SK-N-SH treated with all-trans-retinoic acid at 6 μM for 48 hours (cell line): ENCODE measurements around the gene ULBP1.
"Not testable (repeated sequence)": the region's sequence is repeated elsewhere in the genome, so short reads cannot be mapped to it uniquely, and the experiment has no call there.

Source experiments
- ATAC-seq: fragments of 200-7000 bp; cut with Tn5 transposase; 3 replicates; pipeline ENCODE4 v1.9.1; 2020; ENCODE audit warnings: mild to moderate bottlenecking, moderate library complexity
- ARNTL ChIP-seq: fragments of 450-650 bp; formaldehyde crosslinking; IDR thresholded peaks from 2 replicates; pipeline ENCODE4 v1.5.0; 2020; ENCODE audit warnings: low read depth, mild to moderate bottlenecking, moderate library complexity, borderline replicate concordance
- CREB5 ChIP-seq: fragments of 250-450 bp; sonication (Bioruptor Pico); IDR thresholded peaks from 2 replicates; pipeline ENCODE4 v1.5.1; 2020; ENCODE audit warnings: low read depth, mild to moderate bottlenecking, moderate library complexity
- CSDC2 ChIP-seq: fragments of 250-450 bp; sonication (Bioruptor Pico); IDR thresholded peaks from 2 replicates; pipeline ENCODE4 v1.5.0; 2020; ENCODE audit warnings: mild to moderate bottlenecking, moderate library complexity
- GLIS3 ChIP-seq: fragments of 250-450 bp; sonication (Bioruptor Pico); IDR thresholded peaks from 2 replicates; pipeline ENCODE4 v1.5.0; 2020; ENCODE audit warnings: mild to moderate bottlenecking, moderate library complexity
- ISL1 ChIP-seq: fragments of 250-450 bp; sonication (Bioruptor Pico); IDR thresholded peaks from 2 replicates; pipeline ENCODE4 v2.1.2; 2022; ENCODE audit warnings: mild to moderate bottlenecking, moderate library complexity
- OSR1 ChIP-seq: fragments of 250-450 bp; sonication (Bioruptor Pico); IDR thresholded peaks from 2 replicates; pipeline ENCODE4 v1.8.0; 2022; ENCODE audit warnings: moderate library complexity, mild to moderate bottlenecking, inconsistent platforms
- PATZ1 ChIP-seq: fragments of 250-450 bp; sonication (Bioruptor Pico); IDR thresholded peaks from 2 replicates; pipeline ENCODE4 v1.8.0; 2020; ENCODE audit warnings: mild to moderate bottlenecking, moderate library complexity, borderline replicate concordance
- PPARA ChIP-seq: fragments of 250-450 bp; sonication (Bioruptor Pico); IDR thresholded peaks from 2 replicates; pipeline ENCODE4 v1.5.0; 2020; ENCODE audit warnings: mild to moderate bottlenecking, borderline replicate concordance
- RARB ChIP-seq: fragments of 250-450 bp; sonication (Bioruptor Pico); IDR thresholded peaks from 2 replicates; pipeline ENCODE4 v1.8.0; 2021; ENCODE audit warnings: mild to moderate bottlenecking, moderate library complexity
- SNAI2 ChIP-seq: fragments of 250-450 bp; sonication (Bioruptor Pico); IDR thresholded peaks from 2 replicates; pipeline ENCODE4 v1.5.0; 2020; ENCODE audit warnings: mild to moderate bottlenecking, moderate library complexity
- TCF4 ChIP-seq: fragments of 250-450 bp; sonication (Bioruptor Pico); IDR thresholded peaks from 2 replicates; pipeline ENCODE4 v1.8.0; 2021; ENCODE audit warnings: mild to moderate bottlenecking, moderate library complexity, borderline replicate concordance
- TOX ChIP-seq: fragments of 250-450 bp; sonication (Bioruptor Pico); IDR thresholded peaks from 2 replicates; pipeline ENCODE4 v1.8.0; 2021; ENCODE audit warnings: mild to moderate bottlenecking, moderate library complexity, borderline replicate concordance
- TSHZ2 ChIP-seq: fragments of 250-450 bp; sonication (Bioruptor Pico); IDR thresholded peaks from 2 replicates; pipeline ENCODE4 v1.5.0; 2020; ENCODE audit warnings: mild to moderate bottlenecking, moderate library complexity
- ZC3H10 ChIP-seq: fragments of 250-450 bp; sonication (Bioruptor Pico); IDR thresholded peaks from 2 replicates; pipeline ENCODE4 v1.5.1; 2021; ENCODE audit warnings: mild to moderate bottlenecking, moderate library complexity
- ZFP3 ChIP-seq: fragments of 250-450 bp; sonication (Bioruptor Pico); IDR thresholded peaks from 2 replicates; pipeline ENCODE4 v1.5.0; 2020; ENCODE audit warnings: mild to moderate bottlenecking, moderate library complexity
- ZNF70 ChIP-seq: fragments of 450-650 bp; formaldehyde crosslinking; IDR thresholded peaks from 2 replicates; pipeline ENCODE4 v1.5.0; 2020; ENCODE audit warnings: mild to moderate bottlenecking, moderate library complexity
- ZNF8 ChIP-seq: fragments of 450-650 bp; formaldehyde crosslinking; IDR thresholded peaks from 2 replicates; pipeline ENCODE4 v1.5.0; 2020; ENCODE audit warnings: mild to moderate bottlenecking, moderate library complexity
- TF ChIP-seq, protein P1 (sequence below): fragments of 250-450 bp; sonication (Bioruptor Pico); IDR thresholded peaks from 2 replicates; pipeline ENCODE4 v1.5.1; 2021; ENCODE audit warnings: mild to moderate bottlenecking, moderate library complexity
- TF ChIP-seq, protein P2 (sequence below): fragments of 250-450 bp; sonication (Bioruptor Pico); IDR thresholded peaks from 2 replicates; pipeline ENCODE4 v1.8.0; 2021; ENCODE audit warnings: low read depth, mild to moderate bottlenecking, moderate library complexity, borderline replicate concordance

The ULBP1 gene

DNA sequence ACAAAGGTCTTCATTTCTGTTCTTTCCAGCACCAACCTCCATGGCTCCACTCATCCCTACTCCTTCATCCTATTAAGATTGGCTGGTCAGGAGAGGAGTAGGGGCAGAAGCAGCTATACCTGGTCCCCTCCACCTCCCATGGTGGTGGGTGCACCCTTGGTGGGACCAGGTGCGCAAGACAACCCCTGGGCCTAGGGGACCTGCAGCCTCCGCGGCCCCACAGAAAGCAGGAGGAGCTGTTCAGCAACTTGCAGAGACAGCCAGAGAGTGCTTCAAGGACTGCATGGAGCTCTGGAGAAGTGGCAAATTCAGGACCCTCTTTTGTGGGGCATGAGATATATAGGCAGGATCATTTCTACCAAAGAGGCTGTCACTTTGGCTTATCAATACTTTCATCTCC lies 12.1 kb upstream of the ULBP1 start:
- no peak for TF ChIP-seq CSDC2 (CRISPR knock-in tag)
- TF ChIP-seq, protein P1, sequence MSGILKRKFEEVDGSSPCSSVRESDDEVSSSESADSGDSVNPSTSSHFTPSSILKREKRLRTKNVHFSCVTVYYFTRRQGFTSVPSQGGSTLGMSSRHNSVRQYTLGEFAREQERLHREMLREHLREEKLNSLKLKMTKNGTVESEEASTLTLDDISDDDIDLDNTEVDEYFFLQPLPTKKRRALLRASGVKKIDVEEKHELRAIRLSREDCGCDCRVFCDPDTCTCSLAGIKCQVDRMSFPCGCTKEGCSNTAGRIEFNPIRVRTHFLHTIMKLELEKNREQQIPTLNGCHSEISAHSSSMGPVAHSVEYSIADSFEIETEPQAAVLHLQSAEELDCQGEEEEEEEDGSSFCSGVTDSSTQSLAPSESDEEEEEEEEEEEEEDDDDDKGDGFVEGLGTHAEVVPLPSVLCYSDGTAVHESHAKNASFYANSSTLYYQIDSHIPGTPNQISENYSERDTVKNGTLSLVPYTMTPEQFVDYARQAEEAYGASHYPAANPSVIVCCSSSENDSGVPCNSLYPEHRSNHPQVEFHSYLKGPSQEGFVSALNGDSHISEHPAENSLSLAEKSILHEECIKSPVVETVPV: no peak
- no peak for TF ChIP-seq TCF4 (CRISPR knock-in tag)
- no peak for TF ChIP-seq GLIS3
- TF ChIP-seq ZNF70 (CRISPR knock-in tag): no peak
- TF ChIP-seq ISL1 (CRISPR knock-in tag): no peak
- TF ChIP-seq ZNF8 (CRISPR knock-in tag): no peak
- TF ChIP-seq TSHZ2 (CRISPR knock-in tag): no peak
- no peak for TF ChIP-seq ZC3H10 (CRISPR knock-in tag)
- TF ChIP-seq SNAI2 (CRISPR knock-in tag): no peak
- TF ChIP-seq PPARA (CRISPR knock-in tag): no peak
- TF ChIP-seq PATZ1 (CRISPR knock-in tag): no peak
- no peak for TF ChIP-seq ZFP3 (CRISPR knock-in tag)
- TF ChIP-seq, protein P2, sequence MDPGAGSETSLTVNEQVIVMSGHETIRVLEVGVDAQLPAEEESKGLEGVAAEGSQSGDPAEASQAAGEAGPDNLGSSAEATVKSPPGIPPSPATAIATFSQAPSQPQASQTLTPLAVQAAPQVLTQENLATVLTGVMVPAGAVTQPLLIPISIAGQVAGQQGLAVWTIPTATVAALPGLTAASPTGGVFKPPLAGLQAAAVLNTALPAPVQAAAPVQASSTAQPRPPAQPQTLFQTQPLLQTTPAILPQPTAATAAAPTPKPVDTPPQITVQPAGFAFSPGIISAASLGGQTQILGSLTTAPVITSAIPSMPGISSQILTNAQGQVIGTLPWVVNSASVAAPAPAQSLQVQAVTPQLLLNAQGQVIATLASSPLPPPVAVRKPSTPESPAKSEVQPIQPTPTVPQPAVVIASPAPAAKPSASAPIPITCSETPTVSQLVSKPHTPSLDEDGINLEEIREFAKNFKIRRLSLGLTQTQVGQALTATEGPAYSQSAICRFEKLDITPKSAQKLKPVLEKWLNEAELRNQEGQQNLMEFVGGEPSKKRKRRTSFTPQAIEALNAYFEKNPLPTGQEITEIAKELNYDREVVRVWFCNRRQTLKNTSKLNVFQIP: no peak
- no peak for TF ChIP-seq ARNTL
- TF ChIP-seq CREB5 (CRISPR knock-in tag): no peak
- no peak for TF ChIP-seq TOX (CRISPR knock-in tag)
- TF ChIP-seq OSR1 (CRISPR knock-in tag): no peak
- no peak for TF ChIP-seq RARB (CRISPR knock-in tag)
- ATAC-seq: no peak

- not testable (repeated sequence) for ATAC-seq
Measured at GRCh38 chr6:149953390-149953789, 10.4 kb upstream of the ULBP1 start.

DNA sequence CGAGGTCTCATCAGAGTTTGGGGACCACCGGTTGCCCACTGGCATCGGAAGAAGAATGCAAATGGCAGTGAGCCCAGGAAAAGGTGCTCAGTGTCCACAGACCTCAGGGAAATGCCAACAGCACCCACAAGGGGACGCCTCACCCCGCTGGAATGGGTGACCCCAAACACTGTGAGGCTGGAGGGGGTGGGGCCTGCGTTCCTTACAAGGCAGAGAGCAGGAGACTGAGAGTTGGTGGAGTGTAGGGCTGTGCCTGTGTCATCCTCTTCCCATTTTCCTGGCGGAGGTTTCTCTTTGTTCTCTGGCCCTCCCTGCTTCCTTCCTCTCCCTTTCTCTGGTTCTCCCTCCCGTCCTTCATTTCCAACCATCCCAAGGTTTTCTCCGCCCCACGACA lies 9.8 kb upstream of the ULBP1 start:
- ATAC-seq: peak; percentile 82

DNA sequence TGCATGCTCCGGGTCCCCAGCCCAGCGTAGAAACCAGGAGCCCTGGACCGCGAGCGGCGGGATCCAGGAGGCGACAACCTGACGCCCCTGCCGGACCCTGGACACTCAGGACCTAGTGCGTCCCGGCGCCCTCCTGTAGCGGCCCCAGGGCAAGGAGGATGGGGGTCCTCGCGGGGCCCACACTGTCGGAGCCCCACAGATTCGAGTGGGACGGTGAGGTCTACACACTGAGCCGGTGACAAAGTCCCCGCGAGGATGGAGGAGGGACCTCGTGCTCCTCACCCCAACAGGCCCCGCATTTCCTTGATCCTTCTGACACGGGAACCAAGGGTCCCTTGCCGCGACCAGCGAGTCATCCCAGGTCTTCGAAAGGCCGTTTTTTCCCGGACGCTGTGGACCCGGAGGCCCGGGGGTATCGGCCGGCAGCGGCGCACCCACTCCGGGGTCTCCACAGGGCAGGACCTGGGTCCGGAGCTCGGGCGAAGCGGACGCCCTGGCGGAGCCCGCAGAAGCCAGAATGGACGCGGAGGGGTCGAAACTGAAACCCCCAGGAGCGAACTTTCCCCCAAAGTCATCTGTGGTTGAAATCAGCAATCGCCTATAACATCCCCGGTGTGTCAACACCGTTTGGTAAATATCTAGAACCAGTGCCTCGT lies 9.3 kb upstream of the ULBP1 start:
- peak; percentile 34 for ATAC-seq

GRCh38 chr6:149954984-149955653 lies 8.6 kb upstream of the ULBP1 start:
- not testable (repeated sequence) for ATAC-seq

DNA sequence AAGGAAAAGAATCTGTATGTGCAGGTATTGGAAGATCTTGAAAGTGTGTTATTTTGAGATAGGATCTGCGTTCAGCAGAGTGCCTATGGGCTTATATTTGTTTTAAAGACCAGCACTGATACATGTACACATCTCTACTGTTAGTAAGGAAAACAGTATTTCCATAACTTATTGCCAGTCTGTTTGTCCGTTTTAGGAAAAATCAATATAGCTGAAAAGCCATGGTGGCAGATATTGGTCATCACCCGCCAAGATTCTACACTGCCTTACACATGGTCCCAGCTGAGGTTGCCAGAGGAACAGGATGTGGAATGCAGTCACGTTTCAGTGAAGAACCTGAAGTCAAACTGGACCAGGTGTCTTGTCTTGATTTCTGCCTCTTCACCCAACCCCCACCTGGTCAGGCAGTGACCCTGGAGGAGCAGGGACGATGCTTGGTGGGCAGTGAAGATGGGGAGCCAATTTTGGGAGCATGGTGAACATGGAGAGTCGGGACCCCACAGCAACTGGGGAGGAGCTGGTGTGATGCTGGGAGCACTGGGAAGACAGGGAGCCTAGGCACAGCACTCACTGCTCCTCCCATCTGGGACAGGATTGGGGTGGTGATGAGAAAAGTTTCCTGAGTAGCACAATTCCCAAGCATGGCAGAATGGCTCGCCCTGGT lies 8.0 kb upstream of the ULBP1 start:
- ATAC-seq: not testable (repeated sequence)

DNA sequence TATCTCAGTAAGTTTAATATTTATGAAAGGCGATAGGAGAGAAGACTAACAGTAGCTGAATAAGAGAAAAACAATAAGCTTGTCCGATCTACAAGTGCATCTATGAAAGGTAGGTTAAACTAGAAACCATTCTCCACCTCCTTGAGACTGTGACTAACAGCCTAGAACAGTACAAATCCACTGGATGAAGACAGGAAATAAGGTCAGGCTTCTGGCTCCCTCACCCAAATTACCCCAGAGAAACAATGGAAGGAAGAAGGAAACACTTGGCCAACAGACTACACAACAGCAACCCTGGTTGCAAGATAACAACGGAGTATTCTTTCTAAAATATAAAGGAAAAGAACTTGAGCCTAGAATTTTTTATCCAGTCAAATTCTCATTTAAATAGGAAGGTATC lies 5.6 kb upstream of the ULBP1 start:
- ATAC-seq: not testable (repeated sequence)

DNA sequence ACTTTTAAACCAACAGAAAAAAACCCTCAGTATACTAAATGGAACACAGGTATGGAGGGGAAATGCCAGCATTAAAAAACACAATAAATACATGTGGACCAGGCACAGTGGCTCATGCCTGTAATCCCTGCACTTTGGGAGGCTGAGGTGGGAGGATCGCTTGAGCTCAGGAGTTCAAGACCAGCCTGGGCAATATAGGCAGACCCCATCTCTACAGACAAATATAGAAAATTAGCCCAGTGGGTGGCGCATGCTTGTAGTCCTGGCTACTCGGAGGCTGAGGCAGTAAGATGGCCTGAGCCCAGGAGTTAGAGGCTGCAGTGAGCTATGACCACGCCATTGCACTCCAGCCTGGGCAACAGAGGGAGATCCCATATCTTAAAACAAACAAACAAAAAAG lies 3.9 kb upstream of the ULBP1 start:
- ATAC-seq: not testable (repeated sequence)
